T47D (cell line): ENCODE data around the gene ABHD4.
"Not testable (repeated sequence)": the region's sequence is repeated elsewhere in the genome, so short reads cannot be mapped to it uniquely, and the experiment has no call there.

Source experiments
- DNase-seq, 2 experiments: peaks; one replicate each; pipeline versions ENCODE4 v3.0.0 to v3.0.0-alpha.2; 2011 to 2012; ENCODE audit warnings: low read depth in 1 of 2, low spot score in 1 of 2
- JUND ChIP-seq: IDR thresholded peaks from 2 replicates; pipeline ENCODE4 v1.6.1; 2012; ENCODE audit warnings: low read depth
- in situ Hi-C: cut with HindIII; loops from 2 replicates; pipeline ENCODE4 v1.10.0; 2016; ENCODE audit warnings: low sequenced_read_pairs, low pct_unique_long_range_greater_than_20kb

ABHD4 gene

GRCh38 chr14:22556021-22556989 lies 41.8 kb upstream of the ABHD4 start:
- in situ Hi-C loops = no loop called here
- DNase-seq = no peak
- TF ChIP-seq JUND = no peak

DNA sequence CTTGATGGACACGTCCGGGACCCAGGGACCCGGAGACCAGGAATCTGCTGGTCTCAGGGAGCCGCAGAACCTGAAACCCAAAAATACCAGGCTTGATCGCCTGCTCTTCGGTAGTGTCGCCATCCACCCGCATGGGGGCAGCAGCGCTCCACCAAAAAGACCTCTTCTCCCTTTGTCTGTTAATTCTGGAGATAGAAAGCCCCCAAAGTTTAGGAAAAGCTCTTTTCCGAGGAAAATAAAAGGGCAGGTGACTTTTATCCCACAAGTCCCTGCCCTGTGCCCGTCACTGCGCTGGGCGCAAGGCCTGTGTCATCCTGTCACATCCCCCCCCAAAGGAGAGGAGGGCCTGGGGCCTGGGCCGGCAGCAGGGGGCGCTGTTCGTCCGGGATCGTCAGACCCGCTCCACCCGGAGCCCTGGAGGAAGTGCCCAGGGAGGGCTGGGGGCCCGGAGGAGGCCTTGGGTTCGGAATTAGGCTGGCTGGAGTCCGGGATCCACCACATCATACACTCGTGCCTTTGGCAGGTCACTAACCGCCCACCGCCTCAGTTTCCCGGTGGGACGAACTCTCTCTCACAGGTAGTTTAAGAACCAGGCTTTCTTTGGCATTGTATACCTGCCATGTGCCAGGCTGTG lies 41.0 kb upstream of the ABHD4 start:
- no peak for TF ChIP-seq JUND
- peak; percentile 52 to 57 for DNase-seq
- in situ Hi-C loops = no loop called here

DNA sequence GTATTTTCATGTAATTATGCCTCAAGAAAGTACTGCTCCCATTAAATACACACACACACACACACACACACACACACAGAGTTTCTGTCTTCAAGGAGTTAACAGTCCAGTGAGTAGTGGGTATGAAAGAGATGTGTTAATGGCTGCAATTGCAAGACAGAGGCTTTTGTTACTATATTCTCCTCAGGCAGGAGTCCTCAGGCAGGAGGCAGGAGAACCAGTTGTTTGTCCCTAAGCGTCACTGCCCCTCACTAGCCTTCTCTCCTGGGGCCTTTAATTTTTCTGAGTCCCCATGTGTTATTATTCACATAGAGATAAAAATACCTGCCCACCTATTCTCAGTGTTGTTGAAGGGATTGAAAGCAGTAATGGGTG lies 40.3 kb upstream of the ABHD4 start:
- in situ Hi-C loops = no loop called here
- DNase-seq = no peak
- no peak for TF ChIP-seq JUND

DNA sequence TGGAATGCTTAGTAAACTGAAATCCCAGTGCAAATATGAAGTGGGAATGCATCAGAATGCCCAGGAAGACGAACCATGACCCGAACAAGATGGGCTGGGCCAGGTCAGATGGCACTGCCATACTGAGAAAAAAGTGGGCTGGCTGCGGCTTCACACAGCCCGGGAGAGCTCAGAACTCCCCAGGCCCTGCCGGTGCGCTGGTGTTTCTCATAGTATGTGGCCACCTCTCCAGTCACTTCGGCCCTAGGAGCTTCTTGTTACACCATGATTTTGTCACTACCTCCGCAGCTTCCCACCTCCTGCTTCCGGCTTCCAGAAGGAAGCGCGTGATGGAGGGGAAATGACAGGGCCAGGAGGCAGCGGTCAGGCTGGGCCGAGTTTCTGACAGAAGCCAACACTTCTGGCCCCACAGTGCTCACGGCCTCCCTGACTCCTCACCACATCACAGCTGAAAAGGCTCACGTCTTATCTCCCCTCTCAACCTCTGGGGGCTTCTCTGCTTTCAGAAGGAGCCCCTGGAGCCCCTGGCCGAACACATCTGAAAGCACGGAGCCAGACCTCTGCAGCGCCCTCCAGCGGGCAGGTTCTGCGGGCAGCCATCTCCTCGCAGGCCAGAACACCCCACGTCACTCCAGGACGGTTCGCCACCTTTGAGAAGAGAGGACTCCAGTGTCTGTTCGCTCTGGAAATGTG lies 39.7 kb upstream of the ABHD4 start:
- no peak for DNase-seq
- in situ Hi-C loops = no loop called here

DNA sequence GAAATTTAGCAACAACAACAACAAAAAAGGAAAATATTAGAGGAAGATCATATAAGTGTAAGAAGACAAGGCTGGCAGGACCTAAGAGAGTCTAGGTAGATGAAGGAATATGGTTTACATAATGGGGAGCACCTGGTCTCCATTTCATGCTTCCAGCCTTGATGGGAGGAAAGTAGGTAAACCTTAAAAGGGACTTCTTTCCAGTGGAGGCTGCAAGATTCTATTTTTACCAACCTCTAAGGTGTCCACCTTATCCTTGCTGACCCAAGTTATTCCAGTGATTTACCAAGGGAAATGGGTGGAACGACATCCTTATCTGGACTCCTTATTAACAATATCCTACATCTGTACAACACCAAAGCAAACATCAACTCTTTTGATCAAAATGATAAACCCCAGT lies 39.1 kb upstream of the ABHD4 start:
- in situ Hi-C loops = no loop called here
- TF ChIP-seq JUND = no peak
- no peak for DNase-seq

More for the DNA sequence above, 39.7 kb upstream of the ABHD4 start:
- TF ChIP-seq JUND = no peak

DNA sequence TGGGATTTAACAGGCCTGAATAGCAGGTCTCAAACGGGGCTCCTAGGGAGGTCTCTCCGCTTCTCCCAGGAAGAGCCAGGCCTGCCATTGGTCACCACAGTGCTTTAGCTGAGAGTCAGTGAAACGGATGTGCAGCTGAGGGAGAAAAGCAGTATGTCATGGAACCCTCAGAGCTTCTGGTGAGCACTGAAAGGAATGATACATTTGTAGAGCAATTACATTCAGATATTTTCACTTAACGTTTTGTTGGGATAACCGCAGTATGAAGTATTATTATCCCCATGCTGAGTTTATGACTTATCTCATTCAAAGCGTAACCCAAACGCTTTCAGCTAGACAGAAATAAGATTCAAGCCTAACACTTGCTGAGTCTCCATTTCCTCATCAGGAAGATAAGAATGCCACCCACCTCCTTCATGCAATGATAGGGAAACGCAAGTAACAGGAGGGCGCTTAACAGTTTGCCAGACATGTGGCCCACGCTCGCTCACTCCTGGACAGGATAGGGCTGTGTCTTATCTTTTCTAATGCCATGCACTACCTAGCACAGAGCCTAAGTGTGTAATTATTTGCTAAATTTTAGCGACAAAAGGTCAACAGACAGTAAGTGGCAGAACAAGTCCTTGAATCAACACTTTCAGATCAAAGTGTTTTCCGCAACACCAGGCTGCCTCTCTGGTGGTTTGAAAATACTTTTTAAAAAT lies 37.3 kb upstream of the ABHD4 start:
- TF ChIP-seq JUND = no peak
- in situ Hi-C loops = no loop called here
- DNase-seq = peak in 1 of 2 experiments; percentile 20

DNA sequence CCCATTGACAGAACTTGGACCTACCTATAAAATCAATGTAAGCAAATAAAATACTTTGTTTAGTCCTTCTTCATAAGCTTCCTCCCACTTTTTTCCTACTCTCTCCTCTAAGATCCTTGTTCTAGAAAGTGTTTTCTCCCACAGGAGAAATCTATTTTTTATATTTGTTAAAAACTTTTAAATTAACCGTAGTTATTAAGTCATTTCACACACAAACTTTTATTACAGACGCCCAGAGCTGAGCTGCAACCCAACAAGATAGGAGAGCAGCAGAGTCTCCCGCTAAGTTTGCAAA lies 36.8 kb upstream of the ABHD4 start:
- no peak for DNase-seq
- in situ Hi-C loops = no loop called here
- TF ChIP-seq JUND = no peak

- DNase-seq = no peak
- no peak for TF ChIP-seq JUND
- in situ Hi-C loops = no loop called here
Observed at GRCh38 chr14:22561661-22562579, 36.2 kb upstream of the ABHD4 start.

DNA sequence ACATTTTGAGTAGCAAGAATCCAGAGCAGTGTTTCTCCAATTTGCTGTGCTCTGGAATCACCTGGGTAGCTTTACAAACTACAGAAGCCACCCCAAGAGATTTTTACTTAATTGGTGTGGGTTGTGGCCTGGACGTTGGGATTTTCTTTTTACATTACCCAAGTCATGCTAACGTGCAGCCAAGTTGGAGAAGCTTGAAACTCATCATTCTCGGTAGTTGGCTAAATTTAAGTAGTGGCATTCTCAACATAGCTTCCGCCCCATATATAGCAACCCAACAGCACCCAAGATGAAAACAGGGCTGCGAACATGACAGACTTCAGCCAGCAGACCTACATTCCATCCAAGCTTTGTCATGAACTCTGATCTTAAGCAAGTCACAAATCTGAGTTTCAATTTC lies 34.1 kb upstream of the ABHD4 start:
- no peak for TF ChIP-seq JUND
- DNase-seq = no peak
- in situ Hi-C loops = no loop called here

DNA sequence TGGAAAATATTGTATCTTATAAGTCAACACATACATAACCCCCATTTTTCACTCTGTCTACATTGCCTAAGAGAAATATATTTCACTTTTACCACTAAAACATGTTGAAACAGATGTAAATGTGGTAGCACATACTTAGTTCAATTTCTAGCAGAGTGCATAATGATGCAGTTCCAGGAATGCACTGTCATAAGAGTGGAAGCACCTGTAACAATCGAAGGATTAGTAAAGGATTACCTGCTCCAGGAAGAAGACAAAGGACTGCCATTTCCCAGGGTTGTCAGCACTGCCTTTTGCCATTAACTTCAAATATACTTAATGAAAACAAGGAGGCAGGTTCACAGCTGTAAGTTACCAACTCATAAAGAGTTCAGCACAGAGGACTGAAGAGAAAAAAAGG lies 33.6 kb upstream of the ABHD4 start:
- in situ Hi-C loops = no loop called here
- no peak for TF ChIP-seq JUND

GRCh38 chr14:22565391-22565945 lies 32.6 kb upstream of the ABHD4 start:
- no peak for DNase-seq
- no peak for TF ChIP-seq JUND
- in situ Hi-C loops = no loop called here

More for the DNA sequence above, 33.6 kb upstream of the ABHD4 start:
- DNase-seq = no peak

- in situ Hi-C loops, DNase-seq: not testable (repeated sequence)
Observed at GRCh38 chr14:22566266-22566665, 31.8 kb upstream of the ABHD4 start.
